ENCODE results near the gene LARP1. TPM values are rescaled to one million over a fixed set of nuclear protein-coding genes. Genes with fewer than 3 reads are reported as not detected.
A peak's percentile ranks its signal among the peaks of the same experiment; 100 is the strongest.

The LARP1 gene
- total and polyA plus RNA-seq, 10 of the 15 experiments (the other 5 are each of a cell fraction or from before 2014, with no cell fraction given): 22.6 to 227 (median 60.8) TPM

GRCh38 chr5:154858297-154858971 lies 103.3 kb downstream of the LARP1 start, which contains the start of gene CNOT8 (continued):
- TF ChIP-seq BACH1 (IDR thresholded peaks at IDR 0.05; ENCODE audit: borderline replicate concordance) (peak; percentile 19; the same call in 1 of the 2 replicates), GATAD2B (conservative IDR thresholded peaks at IDR 0.05; ENCODE audit: low read depth) (0 out of 2 replicates have a peak, but pooled peaks have one; percentile 27), NKRF (conservative IDR thresholded peaks at IDR 0.05) (peak; percentile 1; the same call in 1 of the 2 replicates), PAX5 (IDR thresholded peaks at IDR 0.05; ENCODE audit: borderline replicate concordance, low read depth, low read length) (peak; percentile 44; the same call in 1 of the 2 replicates), NBN (IDR thresholded peaks at IDR 0.05) (peak; percentile 82), EGR1 (IDR thresholded peaks at IDR 0.05; ENCODE audit: borderline replicate concordance in 1 of 2, low read depth in 2 of 2, low read length in 2 of 2) (peak; percentile 70 to 79), POU2F2 (IDR thresholded peaks at IDR 0.05; ENCODE audit: borderline replicate concordance, low read depth, low read length) (0 out of 3 replicates have a peak, but pooled peaks have one; percentile 29), ZNF384 (IDR thresholded peaks at IDR 0.05; ENCODE audit: borderline replicate concordance, low read depth, low read length) (no peak), CREM (IDR thresholded peaks at IDR 0.05; ENCODE audit: low read depth) (peak; percentile 62), RUNX3 (IDR thresholded peaks at IDR 0.05; ENCODE audit: low read length) (peak; percentile 64), ZBTB40 (IDR thresholded peaks at IDR 0.05; ENCODE audit: borderline replicate concordance) (peak; percentile 50; the same call in 1 of the 2 replicates), YBX1 (IDR thresholded peaks at IDR 0.05) (no peak), RB1 (IDR thresholded peaks at IDR 0.05; ENCODE audit: borderline replicate concordance) (peak; percentile 79), SIN3A (IDR thresholded peaks at IDR 0.05; ENCODE audit: low read depth, low read length) (0 out of 2 replicates have a peak, but pooled peaks have one; percentile 24), IKZF2 (IDR thresholded peaks at IDR 0.05) (0 out of 4 replicates have a peak, but pooled peaks of 1 of the 2 experiments have one; percentile 10), IKZF1 (conservative IDR thresholded peaks at IDR 0.05) (peak; percentile 76), ZBTB4 (CRISPR knock-in tag; IDR thresholded peaks at IDR 0.05) (no peak)

All from GM12878 (cell line).